GM12878 (cell line): ENCODE results near the gene USP2. TPM values are rescaled to one million over a fixed set of nuclear protein-coding genes. Genes with fewer than 3 reads are reported as not detected.

Experiments used
- ATAC-seq: fragments of 200-7000 bp; cut with Tn5 transposase; 3 replicates; pipeline ENCODE4 v1.9.1; 2020; ENCODE audit warnings: mild to moderate bottlenecking, moderate library complexity
- BruUV-seq: library from RNA; stranded (reverse); fragments of 400-500 nt; replicated peaks from 2 replicates; lab custom pipeline; 2021; lab: Mats Ljungman, UMichigan
- CTCF ChIA-PET: fragments of 300-600 bp; sonication (Branson Sonifier 250); formaldehyde crosslinking; extraction: SDS; loops from one replicate; lab custom pipeline; 2021; ENCODE audit warnings: inconsistent platforms; lab: Yijun Ruan, JAX
- POLR2A ChIA-PET: fragments of 350-600 bp; formaldehyde crosslinking; extraction: SDS; loops from one replicate; lab custom pipeline; 2021; ENCODE audit warnings: inconsistent platforms; lab: Charles Lee
- RAD21 ChIA-PET: fragments of 300-600 bp; sonication (Branson Sonifier 250); formaldehyde crosslinking; loops from one replicate; lab custom pipeline; 2023; ENCODE audit warnings: antibody characterized with exemption; ENCODE audit not compliant: unreplicated experiment; lab: Charles Lee
- SMC1A ChIA-PET: fragments of 300-600 bp; sonication (Branson Sonifier 250); formaldehyde crosslinking; loops from one replicate; lab custom pipeline; 2023; ENCODE audit not compliant: unreplicated experiment, uncharacterized antibody; lab: Charles Lee
- DNase-seq: peaks from one replicate; pipeline ENCODE4 v3.0.0-alpha.2; 2011; ENCODE audit warnings: low read depth, low spot score
- FAIRE-seq: peaks from 3 replicates; lab custom pipeline; 2011; peaks lifted over from hg19 to GRCh38; lab: Jason Lieb, UNC
- H2AFZ ChIP-seq: 2 replicates; pipeline ENCODE4 v1.6.0; 2011; ENCODE audit warnings: low read depth, low read length, control low read depth; ENCODE audit not compliant: control insufficient read depth
- H3K27ac ChIP-seq: 2 replicates; pipeline ENCODE4 v1.5.1; 2011; ENCODE audit warnings: control low read depth; ENCODE audit not compliant: control insufficient read depth, insufficient read depth
- H3K27me3 ChIP-seq, 2 experiments: replicated peaks in 1 of 2; 2 replicates each; pipeline versions ENCODE4 v1.6.0 to v1.6.1; 2011; ENCODE audit warnings: low read length in 1 of 2; ENCODE audit not compliant: control insufficient read depth in 2 of 2, insufficient read depth in 2 of 2
- H3K36me3 ChIP-seq, 2 experiments: 2 replicates each; pipeline ENCODE4 v1.5.1; 2011; ENCODE audit warnings: low read length in 1 of 2; ENCODE audit not compliant: control insufficient read depth in 2 of 2, insufficient read depth in 2 of 2
- H3K4me1 ChIP-seq: 2 replicates; pipeline ENCODE4 v1.6.1; 2011; ENCODE audit warnings: mild to moderate bottlenecking, low read length, moderate library complexity, mixed read lengths; ENCODE audit not compliant: control insufficient read depth, insufficient read depth
- H3K4me2 ChIP-seq: 2 replicates; pipeline ENCODE4 v1.6.0; 2011; ENCODE audit warnings: control low read depth; ENCODE audit not compliant: control insufficient read depth, insufficient read depth
- H3K4me3 ChIP-seq: fragments of 200-600 bp; sonication (generic); 2 replicates; pipeline ENCODE4 v1.5.1; 2016
- H3K79me2 ChIP-seq: 2 replicates; pipeline ENCODE4 v1.6.0; 2011; ENCODE audit warnings: low read length; ENCODE audit not compliant: control insufficient read depth, insufficient read depth
- H3K9ac ChIP-seq: 2 replicates; pipeline ENCODE4 v1.8.0; 2011; ENCODE audit warnings: low read length, control low read depth, mixed read lengths; ENCODE audit not compliant: control insufficient read depth, insufficient read depth
- H3K9me3 ChIP-seq: replicated peaks from 3 replicates; pipeline ENCODE4 v1.5.1; 2011; ENCODE audit warnings: mild to moderate bottlenecking, low read length; ENCODE audit not compliant: control insufficient read depth, insufficient read depth
- H4K20me1 ChIP-seq: 2 replicates; pipeline ENCODE4 v1.6.0; 2011; ENCODE audit not compliant: control insufficient read depth, insufficient read depth
- CHD2 ChIP-seq: IDR thresholded peaks from 2 replicates; pipeline ENCODE4 v1.6.1; 2011; ENCODE audit warnings: low read depth, low read length, improper control_type of control experiment, borderline replicate concordance
- MXI1 ChIP-seq: fragments of 150-350 bp; IDR thresholded peaks from 2 replicates; pipeline ENCODE4 v1.6.1; 2011; ENCODE audit warnings: low read depth, mild to moderate bottlenecking, inconsistent platforms, low read length, improper control_type of control experiment
- WRNIP1 ChIP-seq: IDR thresholded peaks from 2 replicates; pipeline ENCODE4 v1.6.1; 2011; ENCODE audit warnings: low read depth, low read length, improper control_type of control experiment, borderline replicate concordance
- ZNF384 ChIP-seq: IDR thresholded peaks from 2 replicates; pipeline ENCODE4 v1.6.1; 2012; ENCODE audit warnings: low read depth, mild to moderate bottlenecking, low read length, improper control_type of control experiment, borderline replicate concordance
- WGBS: methylation state at CpG from one replicate; pipeline ENCODE4 v1.1.6; 2016; ENCODE audit warnings: low lambda C conversion rate; ENCODE audit not compliant: insufficient replicate concordance, insufficient coverage; ENCODE audit errors: missing lambda C conversion rate; 5-methylcytosine and 5-hydroxymethylcytosine counted together
- in situ Hi-C: fragments of 300-500 bp; cut with MboI; formaldehyde crosslinking; loops from 9 replicates; pipeline ENCODE4 v1.14.3; 2018; ENCODE audit warnings: mixed read lengths
- intact Hi-C: fragments of 100-400 bp; cut with micrococcal nuclease; formaldehyde crosslinking; loops from one replicate; pipeline ENCODE4 v1.14.2; 2022; ENCODE audit not compliant: unreplicated experiment
- polyA plus RNA-seq, 11 experiments: library from polyadenylated mRNA; depleted of rRNA in 4 of 11; unstranded in 6 of 11; stranded (reverse) in 5 of 11; fragments of >200 nt; fragmentation: Nextera tagmentation in 4 of 11; fragmentation: Illumina TruSeq in 1 of 11; extraction: Ambion mirVana in 4 of 11; extraction: Trizol in 1 of 11; gene quantifications; 1 replicate in 1 of 11; 2 replicates in 10 of 11; pipeline versions ENCODE4 v1.2.1 to v1.2.3, GENCODE V29; 2011 to 2016; ENCODE audit warnings: inconsistent platforms in 2 of 11, missing spikeins in 2 of 11, low read depth in 1 of 11
- total RNA-seq, 4 experiments: library from RNA; depleted of rRNA in 3 of 4; stranded (reverse); fragments of >200 nt in 3 of 4; fragmentation: Illumina TruSeq in 1 of 4; extraction: Trizol in 1 of 4; gene quantifications; 2 replicates each; pipeline versions ENCODE4 v1.2.1 to v1.2.3, GENCODE V29; 2013 to 2021
- TF ChIP-seq, protein P1 (sequence below): fragments of 450-650 bp; conservative IDR thresholded peaks from 2 replicates; pipeline ENCODE4 v1.6.1; 2017; ENCODE audit warnings: mild to moderate bottlenecking, moderate library complexity

The USP2 gene
- total and polyA plus RNA-seq, 10 of the 15 experiments (the other 5 are each of a cell fraction or from before 2014, with no cell fraction given), result 0.03 to 0.13 (median 0.06) TPM; not detected in 4

DNA sequence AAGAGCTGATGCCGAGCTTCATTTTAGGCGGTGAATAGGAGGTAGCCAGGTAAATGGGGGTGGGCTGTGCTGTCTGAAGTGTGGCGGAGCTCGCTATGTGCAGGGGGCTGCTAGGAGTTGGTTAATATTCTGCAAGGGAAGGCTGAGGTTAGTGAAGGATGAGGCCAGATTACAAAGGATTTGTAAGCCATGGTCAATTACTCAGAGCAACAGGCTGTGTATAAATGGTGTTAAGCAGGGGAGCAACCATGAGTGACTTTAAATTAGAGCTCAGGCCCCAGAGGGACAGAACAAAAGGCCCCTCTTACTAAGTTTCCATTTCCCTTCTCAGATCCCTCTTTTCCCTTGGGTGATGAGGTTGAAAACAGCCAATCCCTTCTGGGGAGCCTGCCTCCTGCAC lies 57.3 kb downstream of the USP2 start:
- Histone ChIP-seq H3K27me3 (no peaks in the 10 kb centered on the region), H3K79me2 (no peaks in the 10 kb centered on the region), H3K4me2 (no peak overlapping the region), H3K36me3 (no peaks in the 10 kb centered on the region), H2AFZ (peak overlapping the region; percentile 1; the same call in 1 of the 2 replicates), H3K4me3 (no peak overlapping the region), H3K9me3 (no peaks in the 10 kb centered on the region), H3K4me1 (peaks cover 23% of the 10 kb centered on the region), H4K20me1 (no peaks in the 10 kb centered on the region), H3K9ac (no peak overlapping the region), H3K27ac (no peak overlapping the region)
- TF ChIP-seq MXI1 (no peak), WRNIP1 (no peak), ZNF384 (no peak), CHD2 (no peak)
- TF ChIP-seq, protein P1, sequence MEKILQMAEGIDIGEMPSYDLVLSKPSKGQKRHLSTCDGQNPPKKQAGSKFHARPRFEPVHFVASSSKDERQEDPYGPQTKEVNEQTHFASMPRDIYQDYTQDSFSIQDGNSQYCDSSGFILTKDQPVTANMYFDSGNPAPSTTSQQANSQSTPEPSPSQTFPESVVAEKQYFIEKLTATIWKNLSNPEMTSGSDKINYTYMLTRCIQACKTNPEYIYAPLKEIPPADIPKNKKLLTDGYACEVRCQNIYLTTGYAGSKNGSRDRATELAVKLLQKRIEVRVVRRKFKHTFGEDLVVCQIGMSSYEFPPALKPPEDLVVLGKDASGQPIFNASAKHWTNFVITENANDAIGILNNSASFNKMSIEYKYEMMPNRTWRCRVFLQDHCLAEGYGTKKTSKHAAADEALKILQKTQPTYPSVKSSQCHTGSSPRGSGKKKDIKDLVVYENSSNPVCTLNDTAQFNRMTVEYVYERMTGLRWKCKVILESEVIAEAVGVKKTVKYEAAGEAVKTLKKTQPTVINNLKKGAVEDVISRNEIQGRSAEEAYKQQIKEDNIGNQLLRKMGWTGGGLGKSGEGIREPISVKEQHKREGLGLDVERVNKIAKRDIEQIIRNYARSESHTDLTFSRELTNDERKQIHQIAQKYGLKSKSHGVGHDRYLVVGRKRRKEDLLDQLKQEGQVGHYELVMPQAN, result no peak
- SMC1A ChIA-PET, result interaction anchor here (0.7 to 3.0 kb wide), 17 partner anchors 8 to 388 kb away, joined by 3 to 23 read pairs (median 3); partner anchors contain the start of genes CBL, HINFP and RNF26
- FAIRE-seq (no peak), DNase-seq (no peak), ATAC-seq (no peak)
- RAD21 ChIA-PET, result interaction anchor here (0.8 to 4.5 kb wide), 13 partner anchors 9 to 257 kb away, joined by 3 to 26 read pairs (median 4); partner anchors contain the start of genes C2CD2L, CBL, HMBS and VPS11
- intact Hi-C loops (loop anchor here (5.0 kb wide), 4 partner anchors 117 to 397 kb away; partner anchors contain the start of genes ABCG4, BCL9L, CBL and NLRX1), in situ Hi-C loops (no loop called here)
- WGBS, result 49% methylated on average over 4 of the region's 4 CpGs
- CTCF ChIA-PET, result interaction anchor here (0.6 to 5.6 kb wide), 46 partner anchors 9 to 555 kb away, joined by 3 to 88 read pairs (median 6); partner anchors contain the start of genes C1QTNF5, CBL, DPAGT1 and NLRX1
- POLR2A ChIA-PET, result interaction anchor here (0.6 to 1.6 kb wide), 4 partner anchors 7 to 127 kb away, joined by 3 to 5 read pairs (median 4); partner anchors contain the start of gene RNF26
- BruUV-seq, result no TSS peak
